GM23248 (cell line): ENCODE results near the gene TRIM51. TPM values are rescaled to one million over a fixed set of nuclear protein-coding genes. Genes with fewer than 3 reads are reported as not detected.
"Not testable (repeated sequence)": the region's sequence is repeated elsewhere in the genome, so short reads cannot be mapped to it uniquely, and the experiment has no call there.

ENCODE experiments used
- DNase-seq: peaks from one replicate; pipeline ENCODE4 v3.0.0-alpha.2; 2015
- H2AFZ ChIP-seq: fragments of 200-600 bp; sonication (generic); 2 replicates; pipeline ENCODE4 v1.6.1; 2016; ENCODE audit warnings: antibody characterized with exemption
- H3F3A ChIP-seq: fragments of 200-600 bp; sonication (generic); 2 replicates; pipeline ENCODE4 v1.6.1; 2016; ENCODE audit warnings: mild to moderate bottlenecking, antibody characterized with exemption, mixed run types; ENCODE audit not compliant: insufficient read depth
- H3K27ac ChIP-seq: fragments of 200-600 bp; sonication (generic); 2 replicates; pipeline ENCODE4 v1.5.1; 2016; ENCODE audit warnings: mild to moderate bottlenecking
- H3K27me3 ChIP-seq: fragments of 200-600 bp; sonication (generic); replicated peaks from 2 replicates; pipeline ENCODE4 v1.6.1; 2016; ENCODE audit warnings: mild to moderate bottlenecking; ENCODE audit not compliant: insufficient read depth
- H3K36me3 ChIP-seq: fragments of 200-600 bp; sonication (generic); 2 replicates; pipeline ENCODE4 v1.6.1; 2016; ENCODE audit warnings: low read depth, mild to moderate bottlenecking
- H3K4me1 ChIP-seq: fragments of 200-600 bp; sonication (generic); 2 replicates; pipeline ENCODE4 v1.6.1; 2016; ENCODE audit warnings: mild to moderate bottlenecking; ENCODE audit not compliant: insufficient read depth
- H3K4me2 ChIP-seq: fragments of 200-600 bp; sonication (generic); one replicate; pipeline ENCODE4 v1.6.1; 2016; ENCODE audit warnings: mild to moderate bottlenecking; ENCODE audit not compliant: unreplicated experiment
- H3K4me3 ChIP-seq: fragments of 200-600 bp; sonication (generic); 2 replicates; pipeline ENCODE4 v1.5.1; 2016; ENCODE audit warnings: mild to moderate bottlenecking
- H3K79me2 ChIP-seq: fragments of 200-600 bp; sonication (generic); 2 replicates; pipeline ENCODE4 v1.6.1; 2016; ENCODE audit warnings: mild to moderate bottlenecking; ENCODE audit not compliant: insufficient read depth
- H3K9ac ChIP-seq: fragments of 200-600 bp; sonication (generic); 2 replicates; pipeline ENCODE4 v1.6.1; 2016; ENCODE audit warnings: mild to moderate bottlenecking
- H3K9me2 ChIP-seq: fragments of 200-600 bp; sonication (generic); 2 replicates; pipeline ENCODE4 v1.6.1; 2016; ENCODE audit warnings: mixed run types, mild to moderate bottlenecking, moderate library complexity; ENCODE audit not compliant: insufficient read depth
- H3K9me3 ChIP-seq: fragments of 200-600 bp; sonication (generic); one replicate; pipeline ENCODE4 v1.6.1; 2017; ENCODE audit warnings: low read depth
- H4K20me1 ChIP-seq: fragments of 200-600 bp; sonication (generic); 2 replicates; pipeline ENCODE4 v1.6.0; 2016; ENCODE audit not compliant: insufficient read depth
- EZH2 ChIP-seq: fragments of 200-600 bp; sonication (generic); IDR thresholded peaks from 2 replicates; pipeline ENCODE4 v1.6.1; 2018; ENCODE audit warnings: antibody characterized with exemption, mild to moderate bottlenecking; ENCODE audit not compliant: insufficient read depth, poor library complexity, severe bottlenecking
- EZH2phosphoT487 ChIP-seq: fragments of 200-600 bp; sonication (generic); IDR thresholded peaks from 2 replicates; pipeline ENCODE4 v1.6.1; 2018; ENCODE audit warnings: antibody characterized with exemption, moderate library complexity, mild to moderate bottlenecking, low read depth; ENCODE audit not compliant: insufficient read depth
- WGBS, 2 experiments: methylation state at CpG; one replicate each; pipeline ENCODE4 v1.1.6; 2015 to 2017; ENCODE audit warnings: low lambda C conversion rate in 2 of 2, low coverage in 1 of 2; ENCODE audit errors: missing lambda C conversion rate in 2 of 2; 5-methylcytosine and 5-hydroxymethylcytosine counted together
- in situ Hi-C: fragments of 300-500 bp; cut with MboI; formaldehyde crosslinking; loops from 2 replicates; pipeline ENCODE4 v1.15.0; 2020
- polyA plus RNA-seq: library from polyadenylated mRNA; unstranded; fragments of >200 nt; fragmentation: Nextera tagmentation; extraction: Ambion mirVana; gene quantifications from 2 replicates; pipeline ENCODE4 v1.2.1, GENCODE V29; 2016
- total RNA-seq: library from RNA; depleted of rRNA; stranded (reverse); fragments of >200 nt; shearing (Covaris generic); gene quantifications from 2 replicates; pipeline ENCODE4 v1.2.3, GENCODE V29; 2014

The TRIM51 gene
- total and polyA plus RNA-seq, 2 experiments from 2014 or later = not detected

DNA sequence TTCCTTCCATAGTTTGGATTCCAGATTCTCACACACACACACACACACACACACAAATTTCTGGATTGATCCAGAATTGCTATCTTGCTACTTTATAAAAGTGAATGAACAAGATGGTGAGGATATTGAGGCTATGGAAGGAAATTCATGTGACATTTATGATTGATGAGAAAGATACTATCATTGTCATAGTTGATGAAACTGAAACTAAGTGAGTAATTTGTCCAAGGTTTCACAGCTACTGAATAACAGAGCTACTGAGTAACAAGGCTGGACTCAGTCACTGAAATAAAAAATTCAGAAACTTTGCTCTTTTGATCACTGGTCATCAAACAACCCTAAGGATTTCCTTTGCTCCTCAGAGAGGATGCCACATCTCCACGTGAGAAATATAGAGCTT is 28.4 kb upstream of the TRIM51 start:
- 0 to 3% methylated on average over 1 of the region's 1 CpG for WGBS, 2 experiments
- in situ Hi-C loops = no loop called here
- Histone ChIP-seq H3K9ac (no peak overlapping the region), H3K4me3 (no peak overlapping the region), H3F3A (no peaks in the 10 kb centered on the region), H3K9me3 (no peaks in the 10 kb centered on the region), H2AFZ (no peak overlapping the region), H3K27ac (no peak overlapping the region), H3K79me2 (no peaks in the 10 kb centered on the region), H3K9me2 (no peaks in the 10 kb centered on the region), H4K20me1 (no peaks in the 10 kb centered on the region), H3K36me3 (no peaks in the 10 kb centered on the region), H3K27me3 (no peaks in the 10 kb centered on the region), H3K4me2 (no peak overlapping the region), H3K4me1 (no peaks in the 10 kb centered on the region)
- TF ChIP-seq EZH2 (no peak), EZH2phosphoT487 (no peak)
- no peak for DNase-seq

DNA sequence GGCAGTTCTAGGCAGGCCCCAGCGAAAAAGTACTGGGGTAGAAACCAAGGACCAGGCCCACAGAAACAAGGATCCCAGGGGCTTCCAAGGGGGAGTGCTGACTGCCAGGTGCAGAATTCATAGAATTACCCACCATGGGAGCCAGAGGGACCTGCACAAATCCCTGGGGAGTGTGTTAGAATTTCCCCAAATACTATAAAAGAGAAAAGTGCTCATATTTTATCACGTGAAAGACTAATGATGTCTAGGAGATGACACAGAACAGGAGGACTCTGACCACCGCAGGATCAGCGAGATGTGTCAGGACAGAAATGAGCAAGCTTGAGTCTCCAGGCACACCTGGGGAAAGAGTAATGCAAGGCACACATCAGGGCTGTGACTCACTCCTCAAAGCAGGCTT is 15.7 kb upstream of the TRIM51 start:
- H3K4me1 ChIP-seq, H3K9me2 ChIP-seq, H3K36me3 ChIP-seq, H3K27me3 ChIP-seq, DNase-seq, H3K9me3 ChIP-seq, H2AFZ ChIP-seq, H3K4me2 ChIP-seq, H3K4me3 ChIP-seq, H3K9ac ChIP-seq, H3K79me2 ChIP-seq, H3K27ac ChIP-seq, in situ Hi-C loops, H3F3A ChIP-seq, H4K20me1 ChIP-seq: not testable (repeated sequence)
- WGBS, 2 experiments = 36% methylated on average over 4 of the region's 4 CpGs

DNA sequence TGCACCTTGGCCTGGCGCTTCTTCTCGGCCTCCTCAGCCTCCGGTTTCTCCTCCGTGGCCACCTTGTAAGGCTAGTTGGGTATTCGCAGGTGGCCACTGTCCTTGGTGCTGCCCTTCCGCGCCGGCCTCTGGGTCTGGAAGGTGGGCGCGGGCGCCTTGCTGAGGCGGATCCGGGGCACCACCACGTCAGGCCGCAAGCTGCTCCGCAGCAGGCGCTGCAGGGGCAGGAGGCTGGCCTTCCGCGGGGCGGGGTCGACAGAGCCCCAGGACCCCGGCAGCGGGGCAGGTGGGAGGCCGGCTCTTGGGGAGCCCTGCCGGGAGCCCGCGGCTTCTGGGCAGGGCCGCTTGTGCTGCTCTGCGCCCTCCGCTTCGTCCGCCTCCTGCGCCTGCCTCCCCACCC is 10.4 kb upstream of the TRIM51 start:
- H3K9me2 ChIP-seq, H3K27ac ChIP-seq, DNase-seq, H4K20me1 ChIP-seq, H3K36me3 ChIP-seq, H2AFZ ChIP-seq, H3K9ac ChIP-seq, H3K79me2 ChIP-seq, H3K4me1 ChIP-seq, H3F3A ChIP-seq, H3K27me3 ChIP-seq, H3K4me2 ChIP-seq, H3K9me3 ChIP-seq, in situ Hi-C loops, H3K4me3 ChIP-seq: not testable (repeated sequence)
- 7 to 9% methylated on average over 19 to 25 of the region's 33 CpGs for WGBS, 2 experiments

DNA sequence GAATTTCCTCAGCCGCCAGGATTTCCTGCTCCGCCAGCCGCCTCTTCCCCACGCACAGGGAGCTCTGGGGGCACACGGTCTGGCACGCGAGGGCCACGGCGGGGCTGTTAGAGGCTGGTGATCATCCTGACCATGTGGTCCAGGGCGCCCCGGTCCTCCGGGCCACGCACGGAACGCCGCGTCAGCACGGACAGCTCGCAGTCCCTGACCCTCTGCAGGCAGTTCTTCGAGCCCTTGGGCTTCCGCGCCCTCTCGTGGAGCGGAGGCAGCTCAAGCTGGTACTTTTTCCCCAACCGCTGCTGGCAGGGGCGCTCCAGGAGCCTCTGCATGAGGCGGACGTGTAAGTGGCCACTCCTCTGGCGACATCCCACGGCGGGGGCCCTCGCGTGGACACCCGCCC is 10.0 kb upstream of the TRIM51 start:
- H3K4me3 ChIP-seq, H3K9me2 ChIP-seq, H3K27me3 ChIP-seq, H3K27ac ChIP-seq, H3K9ac ChIP-seq, H2AFZ ChIP-seq, in situ Hi-C loops, DNase-seq, H3K4me1 ChIP-seq, H4K20me1 ChIP-seq, H3F3A ChIP-seq, H3K4me2 ChIP-seq, H3K36me3 ChIP-seq, H3K79me2 ChIP-seq, H3K9me3 ChIP-seq: not testable (repeated sequence)
- WGBS, 2 experiments = 7 to 13% methylated on average over 22 to 30 of the region's 34 CpGs

GRCh38 chr11:55884995-55885394 is 1.9 kb downstream of the TRIM51 start:
- H3K4me2 ChIP-seq, H3F3A ChIP-seq, H3K4me1 ChIP-seq, H3K9me2 ChIP-seq, H3K27ac ChIP-seq, DNase-seq, in situ Hi-C loops, H3K9me3 ChIP-seq, H3K9ac ChIP-seq, H3K4me3 ChIP-seq, H3K27me3 ChIP-seq, H4K20me1 ChIP-seq, H3K36me3 ChIP-seq, H2AFZ ChIP-seq, H3K79me2 ChIP-seq: not testable (repeated sequence)
- WGBS, 2 experiments = 20 to 31% methylated on average over 4 of the region's 4 CpGs

DNA sequence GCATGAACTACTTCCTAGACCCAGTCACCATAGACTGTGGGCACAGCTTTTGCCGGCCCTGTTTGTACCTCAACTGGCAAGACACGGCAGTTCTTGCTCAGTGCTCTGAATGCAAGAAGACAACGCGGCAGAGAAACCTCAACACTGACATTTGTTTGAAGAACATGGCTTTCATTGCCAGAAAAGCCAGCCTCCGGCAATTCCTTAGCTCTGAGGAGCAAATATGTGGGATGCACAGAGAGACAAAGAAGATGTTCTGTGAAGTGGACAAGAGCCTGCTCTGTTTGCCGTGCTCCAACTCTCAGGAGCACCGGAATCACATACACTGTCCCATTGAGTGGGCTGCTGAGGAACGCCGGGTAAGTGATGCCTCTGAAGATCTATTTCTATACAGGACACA is 2.4 kb downstream of the TRIM51 start:
- H3K27me3 ChIP-seq, H3K79me2 ChIP-seq, H3K9me3 ChIP-seq, H3K9ac ChIP-seq, H4K20me1 ChIP-seq, H3K27ac ChIP-seq, in situ Hi-C loops, H2AFZ ChIP-seq, H3K36me3 ChIP-seq, H3K4me2 ChIP-seq, H3F3A ChIP-seq, H3K9me2 ChIP-seq, H3K4me1 ChIP-seq, H3K4me3 ChIP-seq, DNase-seq: not testable (repeated sequence)
- WGBS, 2 experiments = 29 to 48% methylated on average over 9 of the region's 9 CpGs
